Fibroblast of skin of right quadriceps (primary cell): ENCODE measurements around the gene S1PR3.

Experiments used
- DNase-seq: peaks from one replicate; pipeline ENCODE4 v3.0.0-alpha.2; 2013

Gene S1PR3

GRCh38 chr9:89039104-89039465 is 47.8 kb downstream of the S1PR3 start:
- DNase-seq, result no peak

GRCh38 chr9:89039664-89040063 is 48.4 kb downstream of the S1PR3 start:
- DNase-seq, result no peak

- DNase-seq, result no peak
Observed at GRCh38 chr9:89042984-89043383, 51.7 kb downstream of the S1PR3 start.

- no peak for DNase-seq
Observed at GRCh38 chr9:89044104-89044503, 52.8 kb downstream of the S1PR3 start.

GRCh38 chr9:89044881-89045280 is 53.6 kb downstream of the S1PR3 start:
- no peak for DNase-seq

GRCh38 chr9:89046832-89047231 is 55.6 kb downstream of the S1PR3 start:
- DNase-seq, result peak; percentile 47

- DNase-seq, result no peak
Observed at GRCh38 chr9:89047667-89048066, 56.4 kb downstream of the S1PR3 start.

- DNase-seq, result no peak
Observed at GRCh38 chr9:89048616-89049015, 57.3 kb downstream of the S1PR3 start.

GRCh38 chr9:89049646-89050045 is 58.4 kb downstream of the S1PR3 start:
- no peak for DNase-seq

- no peak for DNase-seq
Observed at GRCh38 chr9:89051421-89052025, 60.3 kb downstream of the S1PR3 start.

- no peak for DNase-seq
Observed at GRCh38 chr9:89052470-89053097, 61.3 kb downstream of the S1PR3 start.

GRCh38 chr9:89053301-89053700 is 62.0 kb downstream of the S1PR3 start:
- DNase-seq, result no peak
